NB4 (cell line): ENCODE measurements around the gene MPDZ.

Experiments used
- DNase-seq: peaks from one replicate; pipeline ENCODE4 v3.0.0; 2010; ENCODE audit warnings: low read depth
- H3K4me3 ChIP-seq: one replicate; pipeline ENCODE4 v1.5.1; 2011; ENCODE audit warnings: mild to moderate bottlenecking, low read depth, low read length, moderate library complexity
- CTCF ChIP-seq: IDR thresholded peaks from one replicate; pipeline ENCODE4 v1.5.1; 2012; ENCODE audit warnings: low read depth, low read length
- MAX ChIP-seq: IDR thresholded peaks from 2 replicates; pipeline ENCODE4 v1.6.1; 2011; ENCODE audit warnings: low read depth, low read length
- MYC ChIP-seq: IDR thresholded peaks from 2 replicates; pipeline ENCODE4 v1.6.1; 2011; ENCODE audit warnings: low read depth, low read length
- POLR2A ChIP-seq: IDR thresholded peaks from 2 replicates; pipeline ENCODE4 v1.6.1; 2011; ENCODE audit warnings: mild to moderate bottlenecking; ENCODE audit not compliant: insufficient read length; ENCODE audit errors: extremely low read depth

Gene MPDZ

DNA sequence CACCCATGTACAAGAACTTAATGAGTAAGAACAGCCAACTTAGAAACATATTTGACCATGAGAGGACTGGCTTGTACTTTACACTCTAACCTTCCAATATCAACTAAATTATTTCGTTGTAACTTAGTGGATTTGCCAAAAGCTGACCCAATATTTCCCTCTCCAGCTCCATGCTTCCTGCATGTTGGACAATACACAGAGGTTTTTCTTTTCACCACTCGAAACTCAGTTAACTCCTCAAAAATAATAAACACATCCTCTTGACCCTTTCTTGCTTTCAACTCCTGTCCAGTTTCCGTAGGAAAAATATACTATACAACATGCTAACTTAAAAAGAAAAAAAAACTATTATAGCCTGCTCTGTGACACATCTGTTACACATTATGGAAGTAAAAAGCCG lies 188.9 kb downstream of the MPDZ start:
- DNase-seq = no peak
- H3K4me3 ChIP-seq = no peak overlapping the region
- TF ChIP-seq CTCF (no peak), MAX (no peak), POLR2A (no peak), MYC (no peak)

DNA sequence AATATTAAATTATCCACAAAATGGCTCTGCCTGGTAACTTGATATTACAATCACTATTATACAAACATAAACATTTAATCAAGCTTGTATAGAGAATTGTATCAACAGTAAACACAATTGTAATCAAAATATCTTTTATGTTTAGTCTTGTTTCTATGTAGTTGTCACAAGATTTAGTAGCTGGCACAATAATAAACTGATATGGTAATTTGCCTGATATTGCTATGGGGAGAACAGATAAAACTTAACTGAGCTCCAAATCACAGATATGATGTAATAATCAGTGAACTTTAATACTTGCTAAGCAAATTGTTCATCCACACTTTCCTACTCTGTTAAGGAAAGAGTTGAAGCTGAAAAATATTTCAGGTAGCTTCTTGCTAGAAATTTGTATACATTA lies 189.8 kb downstream of the MPDZ start:
- no peak for DNase-seq
- no peak overlapping the region for H3K4me3 ChIP-seq
- no peak for TF ChIP-seq MAX
- TF ChIP-seq POLR2A = no peak
- no peak for TF ChIP-seq MYC
- TF ChIP-seq CTCF = no peak

DNA sequence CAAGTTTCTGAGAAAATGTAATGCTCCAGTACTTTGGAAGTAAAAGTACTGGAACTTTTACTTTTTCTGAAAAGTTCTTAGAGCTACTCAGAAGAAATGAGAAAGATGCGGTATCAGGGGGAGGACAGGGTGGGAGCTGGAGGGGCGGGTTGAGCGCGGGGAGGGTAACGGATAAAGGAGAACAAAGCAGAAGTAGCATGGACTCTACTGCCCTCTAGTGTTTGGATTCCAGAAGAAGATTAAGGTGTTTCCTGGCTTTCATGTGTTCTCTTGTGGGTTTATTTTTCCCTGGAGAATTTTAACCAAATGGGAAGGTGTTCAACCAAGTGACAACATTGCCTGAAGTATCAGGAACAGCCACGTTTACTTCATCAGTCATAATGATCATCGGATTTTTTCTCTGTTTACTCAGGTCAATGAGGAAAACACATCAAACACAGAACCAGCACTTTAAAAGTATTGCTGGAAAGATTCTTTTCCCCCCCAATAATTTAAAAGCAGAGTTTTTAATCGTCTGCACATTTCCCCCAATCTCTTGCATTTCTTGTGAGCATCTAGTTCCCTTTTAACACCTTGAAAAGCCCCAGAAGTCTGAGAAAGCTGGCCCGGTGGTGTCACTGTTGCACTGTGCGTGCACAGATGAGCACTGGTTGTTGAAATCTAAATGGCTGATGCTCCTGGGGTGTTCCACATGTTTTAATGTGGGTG lies 190.6 kb downstream of the MPDZ start:
- no peak for TF ChIP-seq MYC
- TF ChIP-seq MAX = no peak
- no peak for TF ChIP-seq POLR2A
- peak; percentile 73 for TF ChIP-seq CTCF
- peak; percentile 72 for DNase-seq
- H3K4me3 ChIP-seq = no peak overlapping the region

DNA sequence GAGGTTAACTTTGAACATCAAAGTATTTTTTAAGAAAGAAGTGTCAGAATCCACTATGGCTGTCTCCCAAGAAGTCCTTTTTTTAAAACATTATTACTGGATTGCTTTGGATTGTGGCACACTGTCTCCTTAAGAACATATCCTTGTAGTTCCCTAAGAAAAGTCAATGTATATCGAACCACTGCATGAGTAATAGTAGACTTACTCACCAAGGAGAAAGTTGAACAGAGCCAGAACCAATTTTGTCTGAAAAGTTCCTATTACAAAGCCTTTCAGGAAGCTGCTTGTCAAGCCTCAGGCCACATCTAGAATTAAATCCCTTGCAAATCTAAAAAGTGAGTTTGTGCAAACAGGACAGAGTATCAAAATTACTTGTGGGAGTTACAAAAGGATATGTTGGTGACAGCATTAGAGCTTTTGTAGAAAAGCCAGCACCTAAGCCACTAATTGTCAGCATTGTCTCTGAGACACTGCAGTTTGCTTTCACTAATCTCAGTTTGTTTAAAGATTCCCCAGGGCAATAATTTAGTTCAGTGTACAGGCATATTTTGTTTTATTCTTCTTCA lies 195.4 kb downstream of the MPDZ start:
- H3K4me3 ChIP-seq = no peak overlapping the region
- TF ChIP-seq MAX = no peak
- TF ChIP-seq MYC = no peak
- TF ChIP-seq POLR2A = no peak
- TF ChIP-seq CTCF = no peak
- DNase-seq = no peak

DNA sequence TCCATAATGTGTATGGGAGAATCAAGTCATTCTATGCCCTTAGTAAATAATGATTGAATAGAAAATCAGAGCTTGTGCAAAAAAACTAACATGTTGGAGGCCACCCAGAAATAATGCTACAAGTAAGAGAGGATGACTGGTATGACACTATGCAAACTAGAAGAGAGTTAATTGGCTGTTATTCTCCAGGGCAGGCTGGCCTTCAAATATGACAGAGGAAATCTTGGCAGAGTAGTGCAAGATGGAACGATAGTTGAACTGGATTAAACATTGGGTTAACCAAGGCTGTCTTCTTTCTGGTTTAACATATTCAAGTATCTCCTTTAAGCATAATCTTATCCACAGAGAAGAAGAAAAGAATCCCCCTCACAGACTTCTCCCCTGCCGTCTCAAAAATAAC lies 196.1 kb downstream of the MPDZ start:
- no peak overlapping the region for H3K4me3 ChIP-seq
- DNase-seq = no peak
- no peak for TF ChIP-seq MYC
- no peak for TF ChIP-seq POLR2A
- no peak for TF ChIP-seq MAX
- TF ChIP-seq CTCF = no peak
